Measurements from ENCODE around the gene RNF41.

DNA sequence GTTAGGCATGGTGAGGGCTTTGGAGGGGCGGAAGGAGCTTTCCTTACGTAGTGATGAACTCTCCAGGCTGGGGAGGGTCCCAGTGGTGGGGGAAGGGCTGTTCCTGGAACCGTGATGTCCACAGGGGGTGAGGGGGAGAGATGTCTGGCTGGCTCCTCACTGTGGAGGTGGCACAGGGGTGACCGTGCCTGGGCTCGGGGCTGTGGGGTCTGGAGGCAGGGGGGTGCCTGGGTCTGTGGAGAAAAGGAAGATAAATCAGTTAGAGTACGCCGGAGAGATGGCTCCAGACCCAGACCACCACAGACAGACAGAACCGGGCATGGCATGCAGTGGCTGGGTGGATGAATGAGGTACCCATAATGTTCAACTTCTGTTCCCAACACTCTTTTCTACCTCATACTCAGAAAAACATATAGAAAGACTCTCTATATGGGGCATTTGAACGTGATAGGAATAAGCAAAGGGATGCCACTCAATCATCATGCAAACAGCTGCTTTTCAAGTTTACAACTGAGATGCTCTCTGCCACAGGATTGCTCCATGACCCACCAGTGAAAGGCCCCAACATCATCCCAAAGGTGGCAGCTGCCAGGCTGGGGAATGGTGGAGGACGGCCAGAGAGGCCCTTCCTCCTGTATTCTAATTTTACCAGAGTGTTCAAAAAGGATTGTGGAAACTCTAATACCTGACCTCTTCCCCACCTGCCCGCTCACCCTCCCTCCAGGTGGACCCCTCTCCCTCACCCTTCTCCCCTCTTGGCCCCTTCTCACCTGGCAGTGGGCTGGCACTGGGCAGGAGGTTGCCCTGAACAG is 58.0 kb downstream of the RNF41 start:
- no peak for TF ChIP-seq SP2 (CRISPR knock-in tag; IDR thresholded peaks at IDR 0.05)
- TF ChIP-seq CTCF (CRISPR knock-in tag; IDR thresholded peaks at IDR 0.05), result no peak
- no peak for TF ChIP-seq ATF4 (CRISPR knock-in tag; IDR thresholded peaks at IDR 0.05)

Measured in HepG2 (cell line).